GM23338 (cell line): Measurements from ENCODE around the gene VPS37C. TPM values are rescaled to one million over a fixed set of nuclear protein-coding genes. Genes with fewer than 3 reads are reported as not detected.

Source experiments
- ATAC-seq: fragments of 200-7000 bp; cut with Tn5 transposase; 3 replicates; pipeline ENCODE4 v1.9.1; 2020
- DNase-seq: peaks from one replicate; pipeline ENCODE4 v3.0.0-alpha.2; 2015; ENCODE audit warnings: low spot score
- H2AFZ ChIP-seq: fragments of 200-600 bp; sonication (generic); 2 replicates; pipeline ENCODE4 v1.8.0; 2016; ENCODE audit warnings: antibody characterized with exemption, mild to moderate bottlenecking, moderate library complexity
- H3F3A ChIP-seq: fragments of 200-600 bp; sonication (generic); replicated peaks from 2 replicates; pipeline ENCODE4 v1.8.0; 2017; ENCODE audit warnings: antibody characterized with exemption, mixed run types, low read depth
- H3K27ac ChIP-seq: fragments of 200-600 bp; sonication (generic); 2 replicates; pipeline ENCODE4 v1.6.1; 2016; ENCODE audit warnings: low read depth
- H3K27me3 ChIP-seq: fragments of 200-600 bp; sonication (generic); 2 replicates; pipeline ENCODE4 v1.8.0; 2016; ENCODE audit warnings: mild to moderate bottlenecking, mixed run types, moderate library complexity; ENCODE audit not compliant: insufficient read depth
- H3K36me3 ChIP-seq: fragments of 200-600 bp; sonication (generic); 2 replicates; pipeline ENCODE4 v1.8.0; 2016; ENCODE audit warnings: mild to moderate bottlenecking; ENCODE audit not compliant: insufficient read depth
- H3K4me1 ChIP-seq: fragments of 200-600 bp; sonication (generic); 2 replicates; pipeline ENCODE4 v1.8.0; 2016; ENCODE audit warnings: mild to moderate bottlenecking, moderate library complexity; ENCODE audit not compliant: insufficient read depth
- H3K4me2 ChIP-seq: fragments of 200-600 bp; sonication (generic); 2 replicates; pipeline ENCODE4 v1.7.1; 2017; ENCODE audit warnings: mixed run types
- H3K4me3 ChIP-seq: fragments of 200-600 bp; sonication (generic); 2 replicates; pipeline ENCODE4 v1.6.1; 2016; ENCODE audit warnings: mixed run types
- H3K79me2 ChIP-seq: fragments of 200-600 bp; sonication (generic); replicated peaks from 2 replicates; pipeline ENCODE4 v1.8.0; 2017; ENCODE audit warnings: mild to moderate bottlenecking; ENCODE audit not compliant: insufficient read depth
- H3K9me2 ChIP-seq: fragments of 200-600 bp; sonication (generic); 2 replicates; pipeline ENCODE4 v1.8.0; 2017; ENCODE audit not compliant: insufficient read depth
- H4K20me1 ChIP-seq: fragments of 200-600 bp; sonication (generic); replicated peaks from 2 replicates; pipeline ENCODE4 v1.8.0; 2017; ENCODE audit warnings: mild to moderate bottlenecking; ENCODE audit not compliant: insufficient read depth
- H3K27ac Mint-ChIP-seq: 2 replicates; pipeline ENCODE4 v1.8.0; 2020; ENCODE audit warnings: inconsistent platforms, mild to moderate bottlenecking, moderate library complexity, mixed read lengths
- H3K27me3 Mint-ChIP-seq: 3 replicates; pipeline ENCODE4 v1.8.0; 2022; ENCODE audit warnings: low read depth, mild to moderate bottlenecking, moderate library complexity, mixed read lengths, inconsistent platforms; ENCODE audit not compliant: insufficient read depth, poor library complexity
- H3K36me3 Mint-ChIP-seq: 3 replicates; pipeline ENCODE4 v1.8.0; 2021; ENCODE audit warnings: low read depth, mild to moderate bottlenecking, inconsistent platforms, moderate library complexity, mixed read lengths
- H3K4me1 Mint-ChIP-seq: 3 replicates; pipeline ENCODE4 v1.8.0; 2020; ENCODE audit warnings: mild to moderate bottlenecking, inconsistent platforms, mixed read lengths
- H3K4me3 Mint-ChIP-seq: 3 replicates; pipeline ENCODE4 v1.8.0; 2021; ENCODE audit warnings: moderate library complexity, mild to moderate bottlenecking, inconsistent platforms, mixed read lengths
- H3K9me3 Mint-ChIP-seq: 3 replicates; pipeline ENCODE4 v1.8.0; 2020; ENCODE audit warnings: moderate library complexity, mild to moderate bottlenecking, inconsistent platforms, mixed read lengths
- CREB1 ChIP-seq: fragments of 250-450 bp; sonication (Bioruptor Pico); IDR thresholded peaks from 2 replicates; pipeline ENCODE4 v1.5.0; 2020; ENCODE audit warnings: low read depth, mild to moderate bottlenecking, moderate library complexity
- EZH2 ChIP-seq: fragments of 200-600 bp; sonication (generic); IDR thresholded peaks from one replicate; pipeline ENCODE4 v1.8.0; 2017; ENCODE audit warnings: antibody characterized with exemption, mild to moderate bottlenecking, low read depth; ENCODE audit not compliant: unreplicated experiment
- EZH2phosphoT487 ChIP-seq: fragments of 200-600 bp; sonication (generic); IDR thresholded peaks from one replicate; pipeline ENCODE4 v1.8.1; 2018; ENCODE audit warnings: antibody characterized with exemption; ENCODE audit not compliant: unreplicated experiment
- JUNB ChIP-seq: IDR thresholded peaks from one replicate; pipeline ENCODE4 v1.6.1; 2016; ENCODE audit warnings: antibody characterized with exemption; ENCODE audit not compliant: unreplicated experiment
- NANOG ChIP-seq: IDR thresholded peaks from 2 replicates; pipeline ENCODE4 v1.6.1; 2016; ENCODE audit warnings: antibody characterized with exemption, borderline replicate concordance
- POLR2AphosphoS5 ChIP-seq: IDR thresholded peaks from 2 replicates; pipeline ENCODE4 v1.6.1; 2016; ENCODE audit warnings: antibody characterized with exemption, low read depth
- STAT1 ChIP-seq: IDR thresholded peaks from one replicate; pipeline ENCODE4 v1.6.1; 2016; ENCODE audit warnings: antibody characterized with exemption; ENCODE audit not compliant: unreplicated experiment
- ZNF114 ChIP-seq: fragments of 250-450 bp; sonication (Bioruptor Pico); IDR thresholded peaks from 2 replicates; pipeline ENCODE4 v1.5.0; 2020; ENCODE audit warnings: mild to moderate bottlenecking, moderate library complexity
- ZNF331 ChIP-seq: fragments of 250-450 bp; sonication (Bioruptor Pico); IDR thresholded peaks from 2 replicates; pipeline ENCODE4 v1.5.0; 2020; ENCODE audit warnings: low read depth, mild to moderate bottlenecking, moderate library complexity
- polyA plus RNA-seq: library from polyadenylated mRNA; unstranded; fragments of >200 nt; fragmentation: Nextera tagmentation; extraction: Ambion mirVana; gene quantifications from 2 replicates; pipeline ENCODE4 v1.2.1, GENCODE V29; 2016
- total RNA-seq: library from RNA; depleted of rRNA; stranded (reverse); fragments of >200 nt; shearing (Covaris generic); gene quantifications from 2 replicates; pipeline ENCODE4 v1.2.3, GENCODE V29; 2014
- TF ChIP-seq, protein P1 (sequence below), 2 experiments: fragments of 200-600 bp in 1 of 2; sonication (generic) in 1 of 2; conservative IDR thresholded peaks; 2 replicates each; pipeline versions ENCODE4 v1.5.1 to v1.6.1; 2016 to 2017; ENCODE audit warnings: antibody characterized with exemption in 2 of 2, low read depth in 2 of 2, mild to moderate bottlenecking in 2 of 2, moderate library complexity in 1 of 2
- TF ChIP-seq, protein P2 (sequence below): IDR thresholded peaks from one replicate; pipeline ENCODE4 v1.6.1; 2018; ENCODE audit warnings: antibody characterized with exemption; ENCODE audit not compliant: unreplicated experiment
- TF ChIP-seq, protein P3 (sequence below): IDR thresholded peaks from 2 replicates; pipeline ENCODE4 v1.6.1; 2016; ENCODE audit warnings: antibody characterized with exemption
- TF ChIP-seq, protein P4 (sequence below): fragments of 250-450 bp; sonication (Bioruptor Pico); IDR thresholded peaks from 2 replicates; pipeline ENCODE4 v1.5.0; 2020; ENCODE audit warnings: mild to moderate bottlenecking, moderate library complexity

VPS37C gene
- total and polyA plus RNA-seq, 2 experiments from 2014 or later: 8.8 to 19.4 TPM

DNA sequence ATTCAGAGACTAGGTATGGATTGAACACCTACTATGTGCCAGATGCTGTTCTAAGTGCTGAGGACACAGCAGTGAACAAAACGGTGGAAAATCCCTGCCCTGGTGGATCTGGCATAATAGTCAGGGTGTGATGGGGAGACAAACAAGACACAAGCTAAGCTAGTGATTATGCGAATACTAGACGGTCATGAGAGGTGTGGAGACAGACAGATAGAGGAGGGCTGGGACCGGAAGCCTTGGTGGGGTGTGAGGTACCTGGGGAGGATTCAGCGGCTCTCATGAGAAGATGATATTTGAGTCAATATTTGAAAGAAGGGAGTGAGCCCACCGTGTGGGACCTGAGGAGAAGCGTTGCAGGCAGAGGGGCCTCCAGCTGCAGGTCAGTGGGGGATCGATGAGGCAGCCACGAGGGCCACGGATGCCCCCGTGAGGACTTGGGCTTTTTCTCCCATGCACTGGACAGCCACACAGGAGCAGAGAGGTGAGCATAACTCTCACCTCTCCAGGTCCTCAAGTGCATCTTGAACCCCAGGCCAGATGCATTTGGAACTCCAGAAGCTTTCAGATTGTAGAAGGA is 54.2 kb downstream of the VPS37C start:
- no peaks in the 10 kb centered on the region for H3K36me3 ChIP-seq
- TF ChIP-seq STAT1 (no peak), NANOG (no peak), ZNF331 (CRISPR knock-in tag) (no peak), POLR2AphosphoS5 (no peak), EZH2phosphoT487 (no peak), ZNF114 (CRISPR knock-in tag) (no peak), EZH2 (no peak), CREB1 (CRISPR knock-in tag) (no peak), JUNB (no peak)
- TF ChIP-seq, protein P1, sequence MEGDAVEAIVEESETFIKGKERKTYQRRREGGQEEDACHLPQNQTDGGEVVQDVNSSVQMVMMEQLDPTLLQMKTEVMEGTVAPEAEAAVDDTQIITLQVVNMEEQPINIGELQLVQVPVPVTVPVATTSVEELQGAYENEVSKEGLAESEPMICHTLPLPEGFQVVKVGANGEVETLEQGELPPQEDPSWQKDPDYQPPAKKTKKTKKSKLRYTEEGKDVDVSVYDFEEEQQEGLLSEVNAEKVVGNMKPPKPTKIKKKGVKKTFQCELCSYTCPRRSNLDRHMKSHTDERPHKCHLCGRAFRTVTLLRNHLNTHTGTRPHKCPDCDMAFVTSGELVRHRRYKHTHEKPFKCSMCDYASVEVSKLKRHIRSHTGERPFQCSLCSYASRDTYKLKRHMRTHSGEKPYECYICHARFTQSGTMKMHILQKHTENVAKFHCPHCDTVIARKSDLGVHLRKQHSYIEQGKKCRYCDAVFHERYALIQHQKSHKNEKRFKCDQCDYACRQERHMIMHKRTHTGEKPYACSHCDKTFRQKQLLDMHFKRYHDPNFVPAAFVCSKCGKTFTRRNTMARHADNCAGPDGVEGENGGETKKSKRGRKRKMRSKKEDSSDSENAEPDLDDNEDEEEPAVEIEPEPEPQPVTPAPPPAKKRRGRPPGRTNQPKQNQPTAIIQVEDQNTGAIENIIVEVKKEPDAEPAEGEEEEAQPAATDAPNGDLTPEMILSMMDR (conservative IDR thresholded peaks at IDR 0.05; ENCODE audit: low read depth in 2 of 2): no peak
- TF ChIP-seq, protein P2, sequence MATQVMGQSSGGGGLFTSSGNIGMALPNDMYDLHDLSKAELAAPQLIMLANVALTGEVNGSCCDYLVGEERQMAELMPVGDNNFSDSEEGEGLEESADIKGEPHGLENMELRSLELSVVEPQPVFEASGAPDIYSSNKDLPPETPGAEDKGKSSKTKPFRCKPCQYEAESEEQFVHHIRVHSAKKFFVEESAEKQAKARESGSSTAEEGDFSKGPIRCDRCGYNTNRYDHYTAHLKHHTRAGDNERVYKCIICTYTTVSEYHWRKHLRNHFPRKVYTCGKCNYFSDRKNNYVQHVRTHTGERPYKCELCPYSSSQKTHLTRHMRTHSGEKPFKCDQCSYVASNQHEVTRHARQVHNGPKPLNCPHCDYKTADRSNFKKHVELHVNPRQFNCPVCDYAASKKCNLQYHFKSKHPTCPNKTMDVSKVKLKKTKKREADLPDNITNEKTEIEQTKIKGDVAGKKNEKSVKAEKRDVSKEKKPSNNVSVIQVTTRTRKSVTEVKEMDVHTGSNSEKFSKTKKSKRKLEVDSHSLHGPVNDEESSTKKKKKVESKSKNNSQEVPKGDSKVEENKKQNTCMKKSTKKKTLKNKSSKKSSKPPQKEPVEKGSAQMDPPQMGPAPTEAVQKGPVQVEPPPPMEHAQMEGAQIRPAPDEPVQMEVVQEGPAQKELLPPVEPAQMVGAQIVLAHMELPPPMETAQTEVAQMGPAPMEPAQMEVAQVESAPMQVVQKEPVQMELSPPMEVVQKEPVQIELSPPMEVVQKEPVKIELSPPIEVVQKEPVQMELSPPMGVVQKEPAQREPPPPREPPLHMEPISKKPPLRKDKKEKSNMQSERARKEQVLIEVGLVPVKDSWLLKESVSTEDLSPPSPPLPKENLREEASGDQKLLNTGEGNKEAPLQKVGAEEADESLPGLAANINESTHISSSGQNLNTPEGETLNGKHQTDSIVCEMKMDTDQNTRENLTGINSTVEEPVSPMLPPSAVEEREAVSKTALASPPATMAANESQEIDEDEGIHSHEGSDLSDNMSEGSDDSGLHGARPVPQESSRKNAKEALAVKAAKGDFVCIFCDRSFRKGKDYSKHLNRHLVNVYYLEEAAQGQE: no peak
- TF ChIP-seq, protein P3, sequence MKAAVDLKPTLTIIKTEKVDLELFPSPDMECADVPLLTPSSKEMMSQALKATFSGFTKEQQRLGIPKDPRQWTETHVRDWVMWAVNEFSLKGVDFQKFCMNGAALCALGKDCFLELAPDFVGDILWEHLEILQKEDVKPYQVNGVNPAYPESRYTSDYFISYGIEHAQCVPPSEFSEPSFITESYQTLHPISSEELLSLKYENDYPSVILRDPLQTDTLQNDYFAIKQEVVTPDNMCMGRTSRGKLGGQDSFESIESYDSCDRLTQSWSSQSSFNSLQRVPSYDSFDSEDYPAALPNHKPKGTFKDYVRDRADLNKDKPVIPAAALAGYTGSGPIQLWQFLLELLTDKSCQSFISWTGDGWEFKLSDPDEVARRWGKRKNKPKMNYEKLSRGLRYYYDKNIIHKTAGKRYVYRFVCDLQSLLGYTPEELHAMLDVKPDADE: no peak
- TF ChIP-seq, protein P4, sequence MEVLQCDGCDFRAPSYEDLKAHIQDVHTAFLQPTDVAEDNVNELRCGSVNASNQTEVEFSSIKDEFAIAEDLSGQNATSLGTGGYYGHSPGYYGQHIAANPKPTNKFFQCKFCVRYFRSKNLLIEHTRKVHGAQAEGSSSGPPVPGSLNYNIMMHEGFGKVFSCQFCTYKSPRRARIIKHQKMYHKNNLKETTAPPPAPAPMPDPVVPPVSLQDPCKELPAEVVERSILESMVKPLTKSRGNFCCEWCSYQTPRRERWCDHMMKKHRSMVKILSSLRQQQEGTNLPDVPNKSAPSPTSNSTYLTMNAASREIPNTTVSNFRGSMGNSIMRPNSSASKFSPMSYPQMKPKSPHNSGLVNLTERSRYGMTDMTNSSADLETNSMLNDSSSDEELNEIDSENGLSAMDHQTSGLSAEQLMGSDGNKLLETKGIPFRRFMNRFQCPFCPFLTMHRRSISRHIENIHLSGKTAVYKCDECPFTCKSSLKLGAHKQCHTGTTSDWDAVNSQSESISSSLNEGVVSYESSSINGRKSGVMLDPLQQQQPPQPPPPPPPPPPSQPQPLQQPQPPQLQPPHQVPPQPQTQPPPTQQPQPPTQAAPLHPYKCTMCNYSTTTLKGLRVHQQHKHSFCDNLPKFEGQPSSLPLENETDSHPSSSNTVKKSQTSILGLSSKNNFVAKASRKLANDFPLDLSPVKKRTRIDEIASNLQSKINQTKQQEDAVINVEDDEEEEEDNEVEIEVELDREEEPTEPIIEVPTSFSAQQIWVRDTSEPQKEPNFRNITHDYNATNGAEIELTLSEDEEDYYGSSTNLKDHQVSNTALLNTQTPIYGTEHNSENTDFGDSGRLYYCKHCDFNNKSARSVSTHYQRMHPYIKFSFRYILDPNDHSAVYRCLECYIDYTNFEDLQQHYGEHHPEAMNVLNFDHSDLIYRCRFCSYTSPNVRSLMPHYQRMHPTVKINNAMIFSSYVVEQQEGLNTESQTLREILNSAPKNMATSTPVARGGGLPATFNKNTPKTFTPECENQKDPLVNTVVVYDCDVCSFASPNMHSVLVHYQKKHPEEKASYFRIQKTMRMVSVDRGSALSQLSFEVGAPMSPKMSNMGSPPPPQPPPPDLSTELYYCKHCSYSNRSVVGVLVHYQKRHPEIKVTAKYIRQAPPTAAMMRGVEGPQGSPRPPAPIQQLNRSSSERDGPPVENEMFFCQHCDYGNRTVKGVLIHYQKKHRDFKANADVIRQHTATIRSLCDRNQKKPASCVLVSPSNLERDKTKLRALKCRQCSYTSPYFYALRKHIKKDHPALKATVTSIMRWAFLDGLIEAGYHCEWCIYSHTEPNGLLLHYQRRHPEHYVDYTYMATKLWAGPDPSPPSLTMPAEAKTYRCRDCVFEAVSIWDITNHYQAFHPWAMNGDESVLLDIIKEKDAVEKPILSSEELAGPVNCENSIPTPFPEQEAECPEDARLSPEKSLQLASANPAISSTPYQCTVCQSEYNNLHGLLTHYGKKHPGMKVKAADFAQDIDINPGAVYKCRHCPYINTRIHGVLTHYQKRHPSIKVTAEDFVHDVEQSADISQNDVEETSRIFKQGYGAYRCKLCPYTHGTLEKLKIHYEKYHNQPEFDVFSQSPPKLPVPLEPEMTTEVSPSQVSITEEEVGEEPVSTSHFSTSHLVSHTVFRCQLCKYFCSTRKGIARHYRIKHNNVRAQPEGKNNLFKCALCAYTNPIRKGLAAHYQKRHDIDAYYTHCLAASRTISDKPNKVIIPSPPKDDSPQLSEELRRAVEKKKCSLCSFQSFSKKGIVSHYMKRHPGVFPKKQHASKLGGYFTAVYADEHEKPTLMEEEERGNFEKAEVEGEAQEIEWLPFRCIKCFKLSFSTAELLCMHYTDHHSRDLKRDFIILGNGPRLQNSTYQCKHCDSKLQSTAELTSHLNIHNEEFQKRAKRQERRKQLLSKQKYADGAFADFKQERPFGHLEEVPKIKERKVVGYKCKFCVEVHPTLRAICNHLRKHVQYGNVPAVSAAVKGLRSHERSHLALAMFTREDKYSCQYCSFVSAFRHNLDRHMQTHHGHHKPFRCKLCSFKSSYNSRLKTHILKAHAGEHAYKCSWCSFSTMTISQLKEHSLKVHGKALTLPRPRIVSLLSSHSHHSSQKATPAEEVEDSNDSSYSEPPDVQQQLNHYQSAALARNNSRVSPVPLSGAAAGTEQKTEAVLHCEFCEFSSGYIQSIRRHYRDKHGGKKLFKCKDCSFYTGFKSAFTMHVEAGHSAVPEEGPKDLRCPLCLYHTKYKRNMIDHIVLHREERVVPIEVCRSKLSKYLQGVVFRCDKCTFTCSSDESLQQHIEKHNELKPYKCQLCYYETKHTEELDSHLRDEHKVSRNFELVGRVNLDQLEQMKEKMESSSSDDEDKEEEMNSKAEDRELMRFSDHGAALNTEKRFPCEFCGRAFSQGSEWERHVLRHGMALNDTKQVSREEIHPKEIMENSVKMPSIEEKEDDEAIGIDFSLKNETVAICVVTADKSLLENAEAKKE (CRISPR knock-in tag): no peak
- H3K4me3 ChIP-seq: no peak overlapping the region
- no peak overlapping the region for H2AFZ ChIP-seq
- Mint-ChIP-seq H3K27ac (no peak overlapping the region), H3K4me1 (no peaks in the 10 kb centered on the region), H3K36me3 (no peaks in the 10 kb centered on the region), H3K27me3 (no peaks in the 10 kb centered on the region), H3K9me3 (no peaks in the 10 kb centered on the region), H3K4me3 (no peak overlapping the region)
- no peak overlapping the region for H3K4me2 ChIP-seq
- no peaks in the 10 kb centered on the region for H3K27me3 ChIP-seq
- no peaks in the 10 kb centered on the region for H3F3A ChIP-seq
- DNase-seq (no peak), ATAC-seq (no peak)
- H3K4me1 ChIP-seq: no peaks in the 10 kb centered on the region
- H3K79me2 ChIP-seq: no peaks in the 10 kb centered on the region
- H3K27ac ChIP-seq: no peak overlapping the region
- H3K9me2 ChIP-seq: no peaks in the 10 kb centered on the region
- H4K20me1 ChIP-seq: no peaks in the 10 kb centered on the region
